GM10248 (cell line): Measurements from ENCODE around the gene CYP2U1.

ENCODE experiments used
- CTCF ChIA-PET: fragments of 300-600 bp; sonication (Branson Sonifier 250); formaldehyde crosslinking; extraction: SDS; loops from one replicate; lab custom pipeline; 2021; ENCODE audit warnings: antibody characterized with exemption; lab: Yijun Ruan, JAX
- POLR2A ChIA-PET: fragments of 350-650 bp; sonication (Branson Sonifier 250); formaldehyde crosslinking; extraction: SDS; loops from one replicate; lab custom pipeline; 2020; ENCODE audit warnings: antibody characterized with exemption; lab: Yijun Ruan, JAX
- DNase-seq: peaks from one replicate; pipeline ENCODE4 v3.0.0; 2012; ENCODE audit errors: extremely low spot score
- CTCF ChIP-seq: IDR thresholded peaks from 2 replicates; pipeline ENCODE4 v1.5.1; 2012; ENCODE audit warnings: mild to moderate bottlenecking, low read depth; ENCODE audit errors: extremely low read depth, missing control alignments, control extremely low read depth

Gene CYP2U1

GRCh38 chr4:107997794-107998193 lies 66.4 kb downstream of the CYP2U1 start:
- POLR2A ChIA-PET = no interaction called here
- TF ChIP-seq CTCF = no peak
- CTCF ChIA-PET = interaction anchor here (10.7 kb wide), 1 partner anchor 21 kb away, joined by 76 read pairs; no protein-coding TSS in a partner anchor
- DNase-seq = no peak

GRCh38 chr4:107999932-108000539 lies 68.7 kb downstream of the CYP2U1 start:
- no peak for DNase-seq
- CTCF ChIA-PET = interaction anchor here (1.2 to 10.7 kb wide), 3 partner anchors 10 to 18 kb away, joined by 3 to 76 read pairs (median 5); partner anchors contain the start of gene HADH
- no peak for TF ChIP-seq CTCF
- POLR2A ChIA-PET = no interaction called here

- DNase-seq = no peak
- POLR2A ChIA-PET = no interaction called here
- CTCF ChIA-PET = interaction anchor here (1.1 to 4.0 kb wide), 3 partner anchors 8 to 18 kb away, joined by 3 to 24 read pairs (median 3); no protein-coding TSS in a partner anchor
- no peak for TF ChIP-seq CTCF
Observed at GRCh38 chr4:108001540-108002135, 70.3 kb downstream of the CYP2U1 start.
